Brain microvascular endothelial cell (primary cell): ENCODE measurements around the gene CHST11.

Experiments
- DNase-seq: peaks from one replicate; pipeline ENCODE4 v3.0.0-alpha.2; 2020
- H3K27ac ChIP-seq: fragments of 250-450 bp; sonication (Bioruptor Pico); 2 replicates; pipeline ENCODE4 v1.5.1; 2020; ENCODE audit warnings: mild to moderate bottlenecking, moderate library complexity
- H3K27me3 ChIP-seq: fragments of 250-450 bp; sonication (Bioruptor Pico); replicated peaks from 2 replicates; pipeline ENCODE4 v1.5.1; 2020; ENCODE audit warnings: mild to moderate bottlenecking
- H3K36me3 ChIP-seq: fragments of 250-450 bp; sonication (Bioruptor Pico); replicated peaks from 2 replicates; pipeline ENCODE4 v1.5.1; 2020; ENCODE audit warnings: mild to moderate bottlenecking
- H3K4me3 ChIP-seq: 2 replicates; pipeline ENCODE4 v1.5.1; 2011; ENCODE audit warnings: low read depth, mild to moderate bottlenecking, control low read depth, low read length, moderate library complexity
- CTCF ChIP-seq: IDR thresholded peaks from 2 replicates; pipeline ENCODE4 v1.5.1; 2011; ENCODE audit warnings: low read depth, mild to moderate bottlenecking, moderate library complexity, low read length, control low read depth, inconsistent platforms; ENCODE audit errors: missing control alignments
- in situ Hi-C: cut with HindIII; loops from 2 replicates; pipeline ENCODE4 v1.10.0; 2017; ENCODE audit warnings: low sequenced_read_pairs, low pct_ligation_motif_present

The CHST11 gene

GRCh38 chr12:104479123-104479662 lies 22.4 kb downstream of the CHST11 start:
- in situ Hi-C loops = no loop called here
- H3K27me3 ChIP-seq = no peaks in the 10 kb centered on the region
- no peak for DNase-seq
- H3K4me3 ChIP-seq = no peak overlapping the region
- no peak for TF ChIP-seq CTCF
- no peaks in the 10 kb centered on the region for H3K36me3 ChIP-seq
- peak overlapping the region; percentile 88 for H3K27ac ChIP-seq

GRCh38 chr12:104480012-104480411 lies 23.3 kb downstream of the CHST11 start:
- Histone ChIP-seq H3K27me3 (no peaks in the 10 kb centered on the region), H3K36me3 (no peaks in the 10 kb centered on the region), H3K27ac (peak overlapping the region; percentile 88), H3K4me3 (no peak overlapping the region)
- DNase-seq = no peak
- in situ Hi-C loops = no loop called here
- no peak for TF ChIP-seq CTCF

GRCh38 chr12:104480826-104481440 lies 24.2 kb downstream of the CHST11 start:
- no peaks in the 10 kb centered on the region for H3K36me3 ChIP-seq
- DNase-seq = peak; percentile 90
- peak overlapping the region; percentile 88 for H3K27ac ChIP-seq
- in situ Hi-C loops = no loop called here
- no peak overlapping the region for H3K4me3 ChIP-seq
- H3K27me3 ChIP-seq = no peaks in the 10 kb centered on the region
- TF ChIP-seq CTCF = no peak

GRCh38 chr12:104482113-104482512 lies 25.4 kb downstream of the CHST11 start:
- Histone ChIP-seq H3K4me3 (no peak overlapping the region), H3K27me3 (no peaks in the 10 kb centered on the region), H3K36me3 (no peaks in the 10 kb centered on the region), H3K27ac (no peak overlapping the region)
- no peak for DNase-seq
- no peak for TF ChIP-seq CTCF
- in situ Hi-C loops = no loop called here

GRCh38 chr12:104482748-104483147 lies 26.0 kb downstream of the CHST11 start:
- Histone ChIP-seq H3K27me3 (no peaks in the 10 kb centered on the region), H3K4me3 (no peak overlapping the region), H3K27ac (no peak overlapping the region), H3K36me3 (no peaks in the 10 kb centered on the region)
- no peak for DNase-seq
- in situ Hi-C loops = no loop called here
- TF ChIP-seq CTCF = no peak

- in situ Hi-C loops = no loop called here
- TF ChIP-seq CTCF = no peak
- Histone ChIP-seq H3K36me3 (no peaks in the 10 kb centered on the region), H3K27ac (no peak overlapping the region), H3K4me3 (no peak overlapping the region), H3K27me3 (no peaks in the 10 kb centered on the region)
- DNase-seq = no peak
Observed at GRCh38 chr12:104484079-104484478, 27.3 kb downstream of the CHST11 start.
